GM12874 (cell line): Measurements from ENCODE around the gene SDK1.

Experiments
- CTCF ChIP-seq: IDR thresholded peaks from 2 replicates; pipeline ENCODE4 v1.5.1; 2011; ENCODE audit warnings: low read depth, mild to moderate bottlenecking, control low read depth, low read length, moderate library complexity; ENCODE audit not compliant: insufficient read depth

SDK1 gene

GRCh38 chr7:4143006-4143405, 842.0 kb downstream of the SDK1 start:
- no peak for TF ChIP-seq CTCF

GRCh38 chr7:4143511-4144171, 842.6 kb downstream of the SDK1 start:
- no peak for TF ChIP-seq CTCF

GRCh38 chr7:4144172-4144701, 843.2 kb downstream of the SDK1 start:
- no peak for TF ChIP-seq CTCF

- no peak for TF ChIP-seq CTCF
These were observed 843.9 kb downstream of the SDK1 start for GRCh38 chr7:4144811-4145510.

GRCh38 chr7:4145576-4145975, 844.5 kb downstream of the SDK1 start:
- no peak for TF ChIP-seq CTCF

GRCh38 chr7:4147926-4148620, 847.0 kb downstream of the SDK1 start:
- TF ChIP-seq CTCF, result no peak

GRCh38 chr7:4149236-4149635, 848.2 kb downstream of the SDK1 start:
- TF ChIP-seq CTCF, result no peak
